Heart left ventricle (tissue), 13 donors: ENCODE measurements around the gene GABRD.

ENCODE experiments used
- CTCF ChIP-seq, 12 donors: fragments of 200-600 bp; sonication (generic) in 4 of 12; IDR thresholded peaks; one replicate each; pipeline versions ENCODE4 v1.5.0 to v1.8.0; 2018 to 2022; ENCODE audit warnings: antibody characterized with exemption in 12 of 12, mild to moderate bottlenecking in 5 of 12
- POLR2A ChIP-seq, 2 donors: fragments of 450-650 bp; IDR thresholded peaks; one replicate each; pipeline ENCODE4 v1.6.1; 2017; ENCODE audit warnings: antibody characterized with exemption in 2 of 2, mild to moderate bottlenecking in 2 of 2, moderate library complexity in 2 of 2
- donor health status: ischemic (EF 13 %, LVEDD 7.1; RV severe dilation, severe dysfunction).
- donor health status: DM: no; HTN: yes; CAD: no.
- donor health status: DM: no; HTN: no; CAD: no.
- donor health status: ischemic (EF 25% LVEDD 6.9; RV normal size, moderate dysfunction).
- donor health status: ischemic (EF 25% LVEDD 5.7; RV mildly dilated, moderate dysfunction).
- donor health status: ischemic (EF 35%, LVEDD 5.7; RV mildly dilated, moderate dysfunction).
- donor health status: nonischemic (EF 11% LVEDD 7.7; RV severe dilation, severe dysfunction).
- donor health status: DM: yes; HTN: yes; CAD: no.
- donor health status: PGD.
- donor health status: ischemic (EF 29% LVEDD 5.4; RV normal size, mild dysfunction).
- donor health status: nonischemic (EF 23%, LVEDD 6.1; RV moderate dilation, normal function).

GRCh38 chr1:2022063-2022770, 3.1 kb downstream of the GABRD start:
- TF ChIP-seq CTCF (IDR thresholded peaks at IDR 0.05): no peak
- no peak for TF ChIP-seq POLR2A (IDR thresholded peaks at IDR 0.05)
